ENCODE measurements around the gene ZPR1.

DNA sequence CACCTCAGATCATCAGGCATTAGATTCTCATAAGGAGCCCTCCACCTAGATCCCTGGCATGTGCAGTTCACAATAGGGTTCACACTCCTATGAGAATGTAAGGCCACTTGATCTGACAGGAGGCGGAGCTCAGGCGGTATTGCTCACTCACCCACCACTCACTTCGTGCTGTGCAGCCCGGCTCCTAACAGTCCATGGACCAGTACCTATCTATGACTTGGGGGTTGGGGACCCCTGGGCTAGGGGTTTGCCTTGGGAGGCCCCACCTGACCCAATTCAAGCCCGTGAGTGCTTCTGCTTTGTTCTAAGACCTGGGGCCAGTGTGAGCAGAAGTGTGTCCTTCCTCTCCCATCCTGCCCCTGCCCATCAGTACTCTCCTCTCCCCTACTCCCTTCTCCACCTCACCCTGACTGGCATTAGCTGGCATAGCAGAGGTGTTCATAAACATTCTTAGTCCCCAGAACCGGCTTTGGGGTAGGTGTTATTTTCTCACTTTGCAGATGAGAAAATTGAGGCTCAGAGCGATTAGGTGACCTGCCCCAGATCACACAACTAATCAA lies 44.0 kb upstream of the ZPR1 start:
- TF ChIP-seq, protein P1, sequence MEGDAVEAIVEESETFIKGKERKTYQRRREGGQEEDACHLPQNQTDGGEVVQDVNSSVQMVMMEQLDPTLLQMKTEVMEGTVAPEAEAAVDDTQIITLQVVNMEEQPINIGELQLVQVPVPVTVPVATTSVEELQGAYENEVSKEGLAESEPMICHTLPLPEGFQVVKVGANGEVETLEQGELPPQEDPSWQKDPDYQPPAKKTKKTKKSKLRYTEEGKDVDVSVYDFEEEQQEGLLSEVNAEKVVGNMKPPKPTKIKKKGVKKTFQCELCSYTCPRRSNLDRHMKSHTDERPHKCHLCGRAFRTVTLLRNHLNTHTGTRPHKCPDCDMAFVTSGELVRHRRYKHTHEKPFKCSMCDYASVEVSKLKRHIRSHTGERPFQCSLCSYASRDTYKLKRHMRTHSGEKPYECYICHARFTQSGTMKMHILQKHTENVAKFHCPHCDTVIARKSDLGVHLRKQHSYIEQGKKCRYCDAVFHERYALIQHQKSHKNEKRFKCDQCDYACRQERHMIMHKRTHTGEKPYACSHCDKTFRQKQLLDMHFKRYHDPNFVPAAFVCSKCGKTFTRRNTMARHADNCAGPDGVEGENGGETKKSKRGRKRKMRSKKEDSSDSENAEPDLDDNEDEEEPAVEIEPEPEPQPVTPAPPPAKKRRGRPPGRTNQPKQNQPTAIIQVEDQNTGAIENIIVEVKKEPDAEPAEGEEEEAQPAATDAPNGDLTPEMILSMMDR (IDR thresholded peaks at IDR 0.05): no peak
- TF ChIP-seq POLR2A (IDR thresholded peaks at IDR 0.05): no peak
